Measurements from ENCODE around the gene ATG101. TPM values are rescaled to one million over a fixed set of nuclear protein-coding genes. Genes with fewer than 3 reads are reported as not detected.

ATG101 gene, protein sequence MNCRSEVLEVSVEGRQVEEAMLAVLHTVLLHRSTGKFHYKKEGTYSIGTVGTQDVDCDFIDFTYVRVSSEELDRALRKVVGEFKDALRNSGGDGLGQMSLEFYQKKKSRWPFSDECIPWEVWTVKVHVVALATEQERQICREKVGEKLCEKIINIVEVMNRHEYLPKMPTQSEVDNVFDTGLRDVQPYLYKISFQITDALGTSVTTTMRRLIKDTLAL
- polyA plus RNA-seq (2011; rRNA removed) (115 and 163 TPM in 2 replicates), polyA minus RNA-seq (2011; rRNA and poly(A)+ RNA removed) (68.6 and 88.6 TPM in 2 replicates)

DNA sequence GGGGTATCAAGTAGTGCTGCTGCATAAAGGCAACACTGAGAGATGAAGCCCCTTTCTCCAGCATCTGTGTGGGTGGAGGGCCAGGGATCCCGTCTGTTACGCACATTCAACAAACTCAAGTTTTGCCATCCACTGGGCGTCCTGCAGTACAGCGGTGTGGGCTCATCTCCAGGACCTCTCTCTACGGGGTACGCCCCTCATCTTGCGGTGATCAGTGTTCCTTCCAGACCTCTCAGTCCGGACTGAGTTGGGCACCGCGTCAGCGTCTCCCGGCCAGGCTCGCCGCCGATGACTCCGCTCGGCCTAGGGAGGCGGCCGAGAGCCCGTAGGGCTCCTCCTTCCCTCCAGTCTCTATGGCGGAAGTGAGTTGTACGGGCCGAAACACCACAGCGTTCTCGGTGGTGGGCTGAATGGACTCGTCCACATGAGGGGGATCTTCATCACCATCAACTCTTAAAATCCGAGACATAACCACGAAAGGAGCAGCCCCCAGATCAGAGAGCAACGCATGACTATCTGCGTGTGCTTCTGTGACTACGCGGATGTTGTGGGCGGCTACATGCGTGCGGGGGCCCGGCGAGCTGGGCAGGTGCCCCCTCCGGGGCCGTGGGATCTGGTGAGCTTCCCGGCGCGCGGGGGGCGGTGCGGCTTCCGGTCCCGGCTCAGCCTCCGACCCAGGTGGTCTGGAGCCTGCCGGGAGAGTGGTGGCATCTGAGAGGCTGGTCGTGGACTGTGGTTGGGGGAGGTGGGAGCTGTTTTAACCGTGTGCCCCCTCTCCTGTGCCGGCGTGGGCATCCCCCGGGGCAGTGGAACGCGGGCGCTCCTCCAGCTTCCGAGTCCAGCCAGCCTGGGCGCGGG is at the start of gene ATG101:
Gene ATG101, plus strand, starts transcription at position 652 of the 858 bp plus-strand sequence. CDS start 3,673 bp downstream, outside the sequence.
- Histone ChIP-seq H3K27me3 (ENCODE audit: control insufficient read depth, insufficient read depth, low read length) (no peaks in the 10 kb centered on the region), H3K36me3 (ENCODE audit: control insufficient read depth, insufficient read depth, low read length) (peaks cover 7% of the 10 kb centered on the region), H3K4me3 (ENCODE audit: low read depth, low read length) (peak within 1 kb of the TSS; percentile 58)
- peak; percentile 45 for DNase-seq (ENCODE audit: low read depth)
- TF ChIP-seq, protein P1, sequence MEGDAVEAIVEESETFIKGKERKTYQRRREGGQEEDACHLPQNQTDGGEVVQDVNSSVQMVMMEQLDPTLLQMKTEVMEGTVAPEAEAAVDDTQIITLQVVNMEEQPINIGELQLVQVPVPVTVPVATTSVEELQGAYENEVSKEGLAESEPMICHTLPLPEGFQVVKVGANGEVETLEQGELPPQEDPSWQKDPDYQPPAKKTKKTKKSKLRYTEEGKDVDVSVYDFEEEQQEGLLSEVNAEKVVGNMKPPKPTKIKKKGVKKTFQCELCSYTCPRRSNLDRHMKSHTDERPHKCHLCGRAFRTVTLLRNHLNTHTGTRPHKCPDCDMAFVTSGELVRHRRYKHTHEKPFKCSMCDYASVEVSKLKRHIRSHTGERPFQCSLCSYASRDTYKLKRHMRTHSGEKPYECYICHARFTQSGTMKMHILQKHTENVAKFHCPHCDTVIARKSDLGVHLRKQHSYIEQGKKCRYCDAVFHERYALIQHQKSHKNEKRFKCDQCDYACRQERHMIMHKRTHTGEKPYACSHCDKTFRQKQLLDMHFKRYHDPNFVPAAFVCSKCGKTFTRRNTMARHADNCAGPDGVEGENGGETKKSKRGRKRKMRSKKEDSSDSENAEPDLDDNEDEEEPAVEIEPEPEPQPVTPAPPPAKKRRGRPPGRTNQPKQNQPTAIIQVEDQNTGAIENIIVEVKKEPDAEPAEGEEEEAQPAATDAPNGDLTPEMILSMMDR (IDR thresholded peaks at IDR 0.05; ENCODE audit: insufficient read depth, low read depth, low read length), result peak; percentile 91
- POLR2A ChIA-PET, result interaction anchor here (0.7 kb wide), 1 partner anchor 10 kb away, joined by 3 read pairs; no protein-coding TSS in a partner anchor
- CTCF ChIA-PET, result interaction anchor here (0.8 to 25.8 kb wide), 13 partner anchors 8 to 40 kb away, joined by 3 to 974 read pairs (median 6); partner anchors contain the start of genes NR4A1 and SMIM41

DNA sequence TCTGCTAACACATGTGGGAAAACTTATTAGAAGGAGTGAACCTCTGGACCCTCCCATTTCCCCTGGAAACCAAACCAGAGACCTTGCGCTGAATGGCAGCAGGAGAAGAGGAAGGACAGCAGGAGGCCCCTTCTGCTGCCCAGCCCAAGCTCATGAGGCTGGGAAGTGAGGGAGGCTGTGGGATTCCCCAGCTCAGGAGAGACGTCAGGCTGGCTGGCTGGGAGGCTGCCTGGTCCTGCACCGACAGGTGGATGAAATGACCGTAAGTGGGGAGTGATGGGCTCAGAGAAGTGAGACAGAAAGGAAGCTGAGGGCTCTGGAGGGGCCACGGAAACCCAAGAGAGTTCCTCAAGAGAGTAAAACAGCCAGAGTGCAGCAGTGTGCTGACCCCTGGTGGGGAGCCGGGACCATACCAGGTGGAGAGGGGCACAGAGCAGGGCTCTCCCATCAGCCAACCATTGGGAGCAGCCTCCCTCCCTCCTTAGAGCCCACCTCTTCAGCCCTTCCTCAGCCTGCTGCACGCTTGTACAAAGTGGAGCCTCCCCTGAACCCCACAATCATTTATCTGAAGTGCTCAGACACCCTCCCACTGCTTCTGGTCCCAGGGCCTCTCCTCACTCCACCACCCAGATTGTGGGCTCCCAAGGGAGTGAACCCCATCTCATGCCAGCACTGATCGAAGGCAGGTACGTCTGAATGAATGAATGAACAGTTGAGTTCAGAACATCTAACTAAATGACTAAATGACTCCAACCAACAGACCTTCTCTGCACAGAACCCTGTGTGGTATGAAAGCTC is 49.0 kb upstream of the ATG101 start:
- CTCF ChIA-PET, result interaction anchor here (0.8 to 24.9 kb wide), 20 partner anchors 10 to 131 kb away, joined by 3 to 974 read pairs (median 5); partner anchors contain the start of genes ATG101, SMIM41 and TAMALIN
- TF ChIP-seq, protein P1 (IDR thresholded peaks at IDR 0.05; ENCODE audit: insufficient read depth, low read depth, low read length), result peak; percentile 86
- Histone ChIP-seq H3K36me3 (ENCODE audit: control insufficient read depth, insufficient read depth, low read length) (no peaks in the 10 kb centered on the region), H3K4me3 (ENCODE audit: low read depth, low read length) (no peak overlapping the region), H3K27me3 (ENCODE audit: control insufficient read depth, insufficient read depth, low read length) (no peaks in the 10 kb centered on the region; the same call in none of the 2 replicates)
- POLR2A ChIA-PET, result no interaction called here
- no peak for DNase-seq (ENCODE audit: low read depth)

DNA sequence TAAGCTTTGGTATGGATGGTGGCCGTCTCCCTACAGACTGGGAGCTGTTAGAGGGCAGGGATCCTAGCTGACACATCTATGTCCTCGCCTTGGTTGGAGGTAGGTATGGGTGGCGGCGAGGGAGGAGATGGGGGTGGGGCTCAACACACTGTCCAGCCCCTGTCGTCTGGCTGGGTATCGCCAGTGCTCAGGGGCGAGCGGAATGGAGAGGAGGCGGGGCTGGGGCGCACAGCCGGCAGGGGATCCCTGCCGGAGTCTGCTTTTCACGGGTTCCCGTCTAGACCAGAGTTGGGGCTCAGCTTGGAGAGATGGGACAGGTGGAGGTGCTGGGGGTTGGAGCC is 47.0 kb upstream of the ATG101 start:
- Histone ChIP-seq H3K36me3 (ENCODE audit: control insufficient read depth, insufficient read depth, low read length) (no peaks in the 10 kb centered on the region), H3K27me3 (ENCODE audit: control insufficient read depth, insufficient read depth, low read length) (no peaks in the 10 kb centered on the region; the same call in 1 of the 2 replicates), H3K4me3 (ENCODE audit: low read depth, low read length) (peak overlapping the region; percentile 61)
- POLR2A ChIA-PET, result no interaction called here
- no peak for DNase-seq (ENCODE audit: low read depth)
- TF ChIP-seq, protein P1 (IDR thresholded peaks at IDR 0.05; ENCODE audit: insufficient read depth, low read depth, low read length), result no peak
- CTCF ChIA-PET, result interaction anchor here (0.9 to 24.9 kb wide), 20 partner anchors 12 to 134 kb away, joined by 3 to 974 read pairs (median 6); partner anchors contain the start of genes ACVRL1, ATG101, SMIM41 and TAMALIN

DNA sequence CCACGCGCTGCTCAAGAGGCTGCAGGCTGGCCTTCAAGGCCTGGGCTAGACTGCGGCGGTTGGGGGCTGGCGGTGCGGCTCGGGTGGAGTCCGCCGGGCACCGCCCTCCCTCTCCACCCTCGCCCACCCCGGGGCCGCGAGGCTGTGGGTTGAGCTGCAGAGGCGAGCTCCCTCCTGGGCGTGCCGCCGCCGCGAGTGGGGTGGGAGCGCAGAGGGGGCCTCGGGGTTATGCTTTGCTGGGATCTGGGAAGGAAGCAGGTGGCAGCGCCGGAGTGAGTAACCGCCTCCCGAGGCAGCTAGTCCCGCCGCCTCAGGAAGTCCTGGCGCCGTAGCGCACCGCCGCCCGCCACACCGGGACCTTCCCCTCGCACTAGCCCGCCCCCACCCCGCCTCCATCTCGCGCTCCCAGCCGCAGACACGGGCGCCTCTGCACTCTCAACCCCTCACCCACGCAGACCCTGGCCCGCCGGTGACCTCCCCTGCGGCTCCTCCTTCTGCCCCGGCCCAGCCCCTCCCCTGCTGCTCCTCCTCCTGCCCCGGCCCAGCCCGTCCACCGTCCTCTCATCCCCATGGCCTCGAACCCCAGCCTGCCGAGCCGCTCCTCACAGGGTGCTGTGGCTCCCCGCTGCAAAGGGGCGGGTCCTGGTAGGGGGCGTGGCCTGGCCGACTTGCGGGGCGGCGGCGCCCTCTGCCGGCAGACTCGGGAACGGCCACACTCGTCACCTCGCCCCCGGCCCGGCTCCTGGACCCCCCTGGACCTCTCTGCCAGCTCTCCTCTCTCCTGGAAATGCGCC is 46.4 kb upstream of the ATG101 start:
- CTCF ChIA-PET, result interaction anchor here (0.5 to 24.9 kb wide), 27 partner anchors 12 to 324 kb away, joined by 3 to 974 read pairs (median 4); partner anchors contain the start of genes ACVRL1, ATG101, SMIM41 and TAMALIN
- POLR2A ChIA-PET, result interaction anchor here (0.6 kb wide), 1 partner anchor 9 kb away, joined by 10 read pairs; no protein-coding TSS in a partner anchor
- no peak for DNase-seq (ENCODE audit: low read depth)
- TF ChIP-seq, protein P1 (IDR thresholded peaks at IDR 0.05; ENCODE audit: insufficient read depth, low read depth, low read length), result peak; percentile 91
- H3K4me3 ChIP-seq (ENCODE audit: low read depth, low read length), result peak overlapping the region; percentile 61
- H3K27me3 ChIP-seq (ENCODE audit: control insufficient read depth, insufficient read depth, low read length), result no peaks in the 10 kb centered on the region; the same call in 1 of the 2 replicates
- H3K36me3 ChIP-seq (ENCODE audit: control insufficient read depth, insufficient read depth, low read length), result no peaks in the 10 kb centered on the region

All from BJ (cell line).